GM12892 (cell line): ENCODE data around the gene GRIA4.

Experiments
- POLR2A ChIP-seq: IDR thresholded peaks from 2 replicates; pipeline ENCODE4 v1.6.1; 2011; ENCODE audit warnings: low read depth, low read length, control low read depth
- POLR2AphosphoS5 ChIP-seq: IDR thresholded peaks from 2 replicates; pipeline ENCODE4 v1.6.1; 2011; ENCODE audit warnings: low read depth, low read length, control low read depth
- TAF1 ChIP-seq: IDR thresholded peaks from 2 replicates; pipeline ENCODE4 v1.6.1; 2011; ENCODE audit warnings: low read depth, mild to moderate bottlenecking, control low read depth, low read length, borderline replicate concordance

DNA sequence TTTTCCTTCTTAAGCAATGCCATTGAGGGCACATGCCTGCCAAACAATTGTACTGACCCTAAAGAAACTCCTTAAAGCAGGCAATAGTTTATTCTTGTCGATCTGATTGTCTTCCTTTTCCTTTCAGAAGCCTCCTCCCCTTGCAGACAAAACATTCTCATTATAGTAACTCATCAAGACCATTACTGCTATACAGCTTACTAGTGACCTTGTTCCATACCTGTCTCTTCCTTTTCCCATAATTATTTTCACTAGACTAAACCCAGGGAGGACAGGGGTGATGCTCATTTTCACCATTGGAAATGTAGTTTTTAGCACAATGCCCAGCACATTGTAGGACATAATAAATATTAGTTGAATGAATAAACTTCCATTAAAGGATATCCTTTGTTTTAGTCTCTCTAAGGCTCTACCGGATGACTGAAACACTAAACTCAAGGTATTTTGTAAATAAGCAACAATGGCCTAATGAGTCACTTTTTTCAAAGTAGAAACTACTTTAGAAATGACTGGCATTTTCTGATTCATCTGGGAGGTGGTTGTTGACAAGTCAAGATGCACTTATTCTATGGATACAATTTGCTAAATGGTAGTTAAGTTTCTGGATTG, 421.4 kb downstream of the GRIA4 start:
- TF ChIP-seq POLR2AphosphoS5 (no peak), POLR2A (no peak), TAF1 (no peak)
